ENCODE results near the gene DCTPP1. TPM values are rescaled to one million over a fixed set of nuclear protein-coding genes. Genes with fewer than 3 reads are reported as not detected.
"Not testable (repeated sequence)": the region's sequence is repeated elsewhere in the genome, so short reads cannot be mapped to it uniquely, and the experiment has no call there.

DCTPP1 gene
- total RNA-seq, 6 experiments from 2014 or later: 24.9 to 37.9 (median 28.5) TPM

DNA sequence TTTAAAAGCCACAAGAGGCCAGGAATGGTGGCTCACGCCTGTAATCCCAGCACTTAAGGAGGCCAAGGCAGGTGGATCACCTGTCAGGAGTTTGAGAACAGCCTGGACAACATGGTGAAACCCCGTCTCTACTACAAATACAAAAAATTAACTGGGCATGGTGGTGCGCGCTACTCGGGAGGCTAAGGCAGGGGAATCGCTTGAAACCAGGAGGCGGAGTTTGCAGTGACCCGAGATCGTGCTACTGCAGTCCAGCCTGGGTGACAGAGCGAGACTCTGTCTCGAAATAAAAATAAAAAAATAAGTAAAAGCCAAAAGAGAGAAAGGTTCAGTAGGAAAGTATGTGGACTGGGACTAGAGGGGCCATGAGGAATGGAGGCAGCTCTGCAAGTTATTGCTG is 29.6 kb upstream of the DCTPP1 start:
- Mint-ChIP-seq H3K4me1 (ENCODE audit: low read depth) (no peaks in the 10 kb centered on the region), H3K27me3 (ENCODE audit: insufficient read depth) (peaks cover 23% of the 10 kb centered on the region), H3K27ac (no peak overlapping the region), H3K36me3 (ENCODE audit: low read depth) (no peaks in the 10 kb centered on the region), H3K4me3 (no peak overlapping the region), H3K9me3 (no peaks in the 10 kb centered on the region)
- TF ChIP-seq, protein P1, sequence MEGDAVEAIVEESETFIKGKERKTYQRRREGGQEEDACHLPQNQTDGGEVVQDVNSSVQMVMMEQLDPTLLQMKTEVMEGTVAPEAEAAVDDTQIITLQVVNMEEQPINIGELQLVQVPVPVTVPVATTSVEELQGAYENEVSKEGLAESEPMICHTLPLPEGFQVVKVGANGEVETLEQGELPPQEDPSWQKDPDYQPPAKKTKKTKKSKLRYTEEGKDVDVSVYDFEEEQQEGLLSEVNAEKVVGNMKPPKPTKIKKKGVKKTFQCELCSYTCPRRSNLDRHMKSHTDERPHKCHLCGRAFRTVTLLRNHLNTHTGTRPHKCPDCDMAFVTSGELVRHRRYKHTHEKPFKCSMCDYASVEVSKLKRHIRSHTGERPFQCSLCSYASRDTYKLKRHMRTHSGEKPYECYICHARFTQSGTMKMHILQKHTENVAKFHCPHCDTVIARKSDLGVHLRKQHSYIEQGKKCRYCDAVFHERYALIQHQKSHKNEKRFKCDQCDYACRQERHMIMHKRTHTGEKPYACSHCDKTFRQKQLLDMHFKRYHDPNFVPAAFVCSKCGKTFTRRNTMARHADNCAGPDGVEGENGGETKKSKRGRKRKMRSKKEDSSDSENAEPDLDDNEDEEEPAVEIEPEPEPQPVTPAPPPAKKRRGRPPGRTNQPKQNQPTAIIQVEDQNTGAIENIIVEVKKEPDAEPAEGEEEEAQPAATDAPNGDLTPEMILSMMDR (IDR thresholded peaks at IDR 0.05): no peak
- no peak for DNase-seq

DNA sequence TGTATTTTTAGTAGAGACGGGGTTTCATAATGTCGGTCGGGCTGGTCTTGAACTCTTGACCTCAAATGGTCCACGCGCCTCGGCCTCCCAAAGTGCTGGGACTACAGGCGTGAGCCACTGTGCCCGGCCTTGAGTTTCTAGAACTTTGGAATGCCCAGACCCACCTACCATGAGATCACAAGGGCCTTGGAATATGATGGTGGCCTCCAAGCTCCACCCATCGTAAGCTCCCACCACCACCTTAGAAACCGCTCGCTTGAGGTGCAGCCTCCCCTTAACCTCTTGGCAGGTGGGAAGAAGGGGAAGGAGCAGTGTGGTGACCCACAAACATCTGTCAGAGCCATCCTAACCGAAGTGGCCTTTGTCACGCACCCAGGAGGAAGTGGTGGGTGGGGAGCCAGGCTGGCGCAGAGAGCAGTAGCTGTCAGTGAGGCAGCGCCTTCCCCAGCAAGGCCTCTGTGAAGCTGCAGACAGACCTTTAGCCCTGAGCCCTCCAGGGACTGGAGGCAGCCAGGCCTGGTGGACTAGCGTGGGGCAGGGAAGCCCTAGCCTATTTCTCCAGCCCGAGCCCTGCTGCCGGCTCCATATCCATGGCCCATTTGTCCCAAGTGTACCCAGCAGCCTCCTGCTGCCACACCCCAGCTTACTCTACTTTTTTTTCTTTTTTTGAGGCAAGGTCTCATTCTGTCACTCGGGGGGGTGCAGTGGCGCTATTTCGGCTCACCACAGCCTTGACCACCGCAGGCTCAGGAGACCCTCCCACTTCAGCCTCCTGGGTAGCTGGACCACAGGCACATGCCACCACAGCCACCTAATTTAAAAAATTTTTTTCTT is 28.9 kb upstream of the DCTPP1 start:
- TF ChIP-seq, protein P1 (IDR thresholded peaks at IDR 0.05): no peak
- no peaks in the 10 kb centered on the region for H3K4me1 Mint-ChIP-seq (ENCODE audit: low read depth)
- no peak for DNase-seq
- H3K27ac Mint-ChIP-seq: no peak overlapping the region
- H3K9me3 Mint-ChIP-seq: no peaks in the 10 kb centered on the region
- no peaks in the 10 kb centered on the region for H3K36me3 Mint-ChIP-seq (ENCODE audit: low read depth)
- H3K27me3 Mint-ChIP-seq (ENCODE audit: insufficient read depth): peaks cover 24% of the 10 kb centered on the region
- no peak overlapping the region for H3K4me3 Mint-ChIP-seq

DNA sequence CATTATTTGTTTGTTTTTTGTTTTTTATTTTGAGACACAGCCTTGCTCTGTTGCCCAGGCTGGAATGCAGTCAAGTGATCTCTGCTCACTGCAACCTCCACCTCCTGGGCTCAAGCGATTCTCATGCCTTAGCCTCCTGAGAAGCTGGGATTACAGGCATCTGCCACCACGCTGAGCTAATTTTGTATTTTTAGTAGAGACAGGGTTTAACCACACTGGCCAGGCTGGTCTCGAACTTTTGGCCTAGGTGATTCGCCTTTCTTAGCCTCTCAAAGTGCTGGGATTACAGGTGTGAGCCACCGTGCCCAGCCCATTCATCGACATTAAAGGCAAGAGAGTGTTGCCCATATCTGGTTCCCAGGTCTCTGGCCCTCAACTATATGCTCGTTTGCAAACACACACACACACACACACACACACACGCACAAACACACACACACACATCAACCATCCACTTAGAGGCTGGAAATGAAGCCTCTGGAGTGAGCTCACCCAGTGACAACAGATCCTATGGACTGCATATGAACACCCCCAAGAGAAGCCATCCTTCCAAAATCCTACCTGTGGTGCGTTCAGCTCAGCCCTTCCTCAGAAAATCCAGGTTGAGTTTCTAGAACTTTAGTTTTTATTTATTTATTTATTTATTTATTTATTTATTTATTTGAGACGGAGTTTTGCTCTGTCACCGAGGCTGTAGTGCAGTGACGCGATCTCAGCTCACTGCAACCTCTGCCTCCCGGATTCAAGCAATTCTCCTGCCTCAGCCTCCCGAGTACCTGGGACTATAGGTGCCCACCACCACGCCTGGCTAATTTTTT is 28.1 kb upstream of the DCTPP1 start:
- TF ChIP-seq, protein P1 (IDR thresholded peaks at IDR 0.05): no peak
- Mint-ChIP-seq H3K4me3 (no peak overlapping the region), H3K27me3 (ENCODE audit: insufficient read depth) (peaks cover 24% of the 10 kb centered on the region), H3K9me3 (no peaks in the 10 kb centered on the region), H3K36me3 (ENCODE audit: low read depth) (no peaks in the 10 kb centered on the region), H3K27ac (no peak overlapping the region), H3K4me1 (ENCODE audit: low read depth) (no peaks in the 10 kb centered on the region)
- no peak for DNase-seq

DNA sequence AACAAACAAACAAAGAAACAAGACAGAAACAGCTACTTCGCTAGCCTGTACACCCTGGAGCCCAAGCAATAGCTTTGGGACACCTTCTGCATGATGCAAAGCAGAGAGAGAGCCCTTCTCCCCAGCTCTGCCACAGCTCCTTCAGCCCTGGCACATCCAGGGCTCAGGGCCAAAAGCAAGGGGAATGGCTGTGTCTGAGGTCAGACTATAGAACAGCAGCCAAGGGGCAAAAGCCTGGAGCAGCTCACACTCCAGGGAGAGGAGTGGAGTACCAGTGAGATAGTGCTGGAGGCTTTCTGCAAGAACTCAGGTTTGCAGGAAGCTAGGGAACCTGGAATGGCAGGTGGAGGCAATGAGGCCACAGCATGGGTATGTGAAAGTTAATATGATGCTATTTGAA is 27.4 kb upstream of the DCTPP1 start:
- H3K27ac Mint-ChIP-seq: no peak overlapping the region
- H3K4me3 Mint-ChIP-seq: no peak overlapping the region
- DNase-seq: no peak
- no peaks in the 10 kb centered on the region for H3K36me3 Mint-ChIP-seq (ENCODE audit: low read depth)
- TF ChIP-seq, protein P1 (IDR thresholded peaks at IDR 0.05): no peak
- H3K27me3 Mint-ChIP-seq (ENCODE audit: insufficient read depth): peaks cover 27% of the 10 kb centered on the region
- no peaks in the 10 kb centered on the region for H3K9me3 Mint-ChIP-seq
- H3K4me1 Mint-ChIP-seq (ENCODE audit: low read depth): no peaks in the 10 kb centered on the region

DNA sequence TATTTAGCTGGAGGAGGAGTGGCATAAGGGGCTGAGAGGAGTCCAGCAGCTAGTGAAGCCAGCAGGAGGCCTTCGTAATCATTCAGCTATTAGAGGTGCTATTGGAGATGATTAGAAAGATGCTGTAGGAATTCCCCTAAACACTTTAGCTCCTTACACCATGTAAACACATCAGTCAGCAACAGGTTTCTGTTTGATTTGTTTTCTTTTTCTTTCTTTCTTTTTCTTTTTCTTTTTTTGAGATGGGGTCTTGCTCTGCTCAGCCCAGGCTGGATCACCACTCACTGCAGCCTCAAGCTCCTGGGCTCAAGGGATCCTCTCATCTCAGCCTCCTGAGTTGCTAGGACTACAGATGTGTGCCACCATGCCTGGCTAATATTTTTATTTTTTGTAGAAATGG is 26.5 kb upstream of the DCTPP1 start:
- TF ChIP-seq, protein P1 (IDR thresholded peaks at IDR 0.05): no peak
- Mint-ChIP-seq H3K27ac (no peak overlapping the region), H3K4me1 (ENCODE audit: low read depth) (no peaks in the 10 kb centered on the region), H3K9me3 (no peaks in the 10 kb centered on the region), H3K27me3 (ENCODE audit: insufficient read depth) (peaks cover 27% of the 10 kb centered on the region), H3K4me3 (no peak overlapping the region), H3K36me3 (ENCODE audit: low read depth) (no peaks in the 10 kb centered on the region)
- no peak for DNase-seq

DNA sequence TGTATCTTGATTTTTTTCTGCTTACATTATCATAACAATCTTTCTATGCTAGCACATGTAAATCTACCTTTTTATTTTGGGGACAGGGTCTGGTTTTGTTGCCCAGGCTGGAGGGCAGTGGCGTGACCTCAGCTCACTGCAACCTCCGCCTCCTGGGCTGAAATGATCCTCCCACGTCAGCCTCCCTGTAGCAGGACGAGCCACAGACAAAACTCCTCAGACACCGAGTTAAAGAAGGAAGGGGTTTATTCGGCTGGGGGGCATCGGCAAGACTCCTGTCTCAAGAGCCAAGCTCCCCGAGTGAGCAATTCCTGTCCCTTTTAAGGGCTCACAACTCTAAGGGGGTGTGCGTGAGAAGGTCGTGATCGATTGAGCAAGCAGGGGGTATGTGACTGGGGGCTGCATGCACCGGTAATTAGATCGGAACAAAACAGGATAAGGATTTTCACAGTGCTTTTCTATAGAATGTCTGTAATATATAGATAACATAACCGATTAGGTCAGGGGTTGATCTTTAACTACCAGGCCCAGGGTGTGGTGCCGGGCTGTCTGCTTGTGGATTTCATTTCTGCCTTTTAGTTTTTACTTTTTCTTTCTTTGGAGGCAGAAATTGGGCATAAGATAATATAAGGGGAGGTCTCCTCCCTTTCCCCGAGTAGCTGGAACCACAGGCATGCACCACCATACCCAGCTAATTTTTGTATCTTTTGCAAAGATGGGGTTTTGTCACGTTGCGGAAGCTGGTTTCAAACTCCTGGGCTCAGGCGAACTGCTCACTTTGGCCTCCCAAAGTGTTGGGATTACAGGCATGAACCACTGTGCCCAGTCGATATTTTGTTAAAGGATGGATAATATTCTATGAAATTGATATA is 23.1 kb upstream of the DCTPP1 start:
- not testable (repeated sequence) for H3K4me3 Mint-ChIP-seq; H3K9me3 Mint-ChIP-seq; DNase-seq; H3K27ac Mint-ChIP-seq; H3K4me1 Mint-ChIP-seq (ENCODE audit: low read depth); H3K36me3 Mint-ChIP-seq (ENCODE audit: low read depth)
- H3K27me3 Mint-ChIP-seq (ENCODE audit: insufficient read depth): peaks cover 19% of the 10 kb centered on the region
